Measurements from ENCODE around the gene OR51L1. TPM values are rescaled to one million over a fixed set of nuclear protein-coding genes. Genes with fewer than 3 reads are reported as not detected.

Gene OR51L1
- total RNA-seq, 1 experiment from 2014 or later = not detected

GRCh38 chr11:4975436-4975835 lies 19.2 kb upstream of the OR51L1 start:
- DNase-seq (ENCODE audit: low read depth, low spot score) (no peak), ATAC-seq (no peak)
- no peaks in the 10 kb centered on the region for H3K36me3 ChIP-seq (ENCODE audit: control insufficient read depth, insufficient read depth, low read length)
- in situ Hi-C loops (cut with HindIII; ENCODE audit: low pct_unique_long_range_greater_than_20kb, low sequenced_read_pairs) (no loop called here), intact Hi-C loops (cut with micrococcal nuclease; ENCODE audit: unreplicated experiment) (no loop called here)
- H3K4me3 ChIP-seq (ENCODE audit: low read depth in 2 of 2, low read length in 2 of 2) = no peak overlapping the region
- H3K27ac ChIP-seq (ENCODE audit: low read length) = no peak overlapping the region
- ChIA-PET CTCF (no interaction called here), POLR2A (no interaction called here)
- H3K27me3 ChIP-seq (ENCODE audit: control insufficient read depth, insufficient read depth, low read length) = no peaks in the 10 kb centered on the region
- no peaks in the 10 kb centered on the region for H3K9me3 ChIP-seq (ENCODE audit: control insufficient read depth, insufficient read depth, low read depth, low read length)
- no peak for TF ChIP-seq CTCF (IDR thresholded peaks at IDR 0.05)
- TF ChIP-seq POLR2AphosphoS5 (IDR thresholded peaks at IDR 0.05; ENCODE audit: low read depth, low read length) = no peak
- TF ChIP-seq SIN3A (IDR thresholded peaks at IDR 0.05; ENCODE audit: borderline replicate concordance, insufficient read depth, low read depth, low read length) = no peak
- no peak for TF ChIP-seq REST (IDR thresholded peaks at IDR 0.05; ENCODE audit: insufficient read depth in 1 of 2, low read depth in 2 of 2, low read length in 1 of 2)
- no peak for TF ChIP-seq TCF7L2 (IDR thresholded peaks at IDR 0.05; ENCODE audit: low read depth, low read length)
- no TSS peak for BruUV-seq (replicated peaks)
- H3K4me1 ChIP-seq (ENCODE audit: control insufficient read depth, insufficient read depth, low read length) = no peaks in the 10 kb centered on the region

GRCh38 chr11:4979036-4979435 lies 15.6 kb upstream of the OR51L1 start:
- CTCF ChIA-PET = no interaction called here
- no TSS peak for BruUV-seq (replicated peaks)
- POLR2A ChIA-PET = no interaction called here
- Histone ChIP-seq H3K36me3 (ENCODE audit: control insufficient read depth, insufficient read depth, low read length) (no peaks in the 10 kb centered on the region), H3K9me3 (ENCODE audit: control insufficient read depth, insufficient read depth, low read depth, low read length) (no peaks in the 10 kb centered on the region), H3K4me1 (ENCODE audit: control insufficient read depth, insufficient read depth, low read length) (no peaks in the 10 kb centered on the region), H3K4me3 (ENCODE audit: low read depth in 2 of 2, low read length in 2 of 2) (no peak overlapping the region), H3K27ac (ENCODE audit: low read length) (no peak overlapping the region), H3K27me3 (ENCODE audit: control insufficient read depth, insufficient read depth, low read length) (no peaks in the 10 kb centered on the region)
- intact Hi-C loops (cut with micrococcal nuclease; ENCODE audit: unreplicated experiment) (no loop called here), in situ Hi-C loops (cut with HindIII; ENCODE audit: low pct_unique_long_range_greater_than_20kb, low sequenced_read_pairs) (no loop called here)
- ATAC-seq = no peak
- no peak for DNase-seq (ENCODE audit: low read depth, low spot score)
- no peak for TF ChIP-seq TCF7L2 (IDR thresholded peaks at IDR 0.05; ENCODE audit: low read depth, low read length)
- no peak for TF ChIP-seq POLR2AphosphoS5 (IDR thresholded peaks at IDR 0.05; ENCODE audit: low read depth, low read length)
- no peak for TF ChIP-seq REST (IDR thresholded peaks at IDR 0.05; ENCODE audit: insufficient read depth in 1 of 2, low read depth in 2 of 2, low read length in 1 of 2)
- no peak for TF ChIP-seq CTCF (IDR thresholded peaks at IDR 0.05)
- TF ChIP-seq SIN3A (IDR thresholded peaks at IDR 0.05; ENCODE audit: borderline replicate concordance, insufficient read depth, low read depth, low read length) = no peak

Measured in Panc1 (cell line).